Endothelial cell of umbilical vein (primary cell): ENCODE data around the gene TAS2R1. TPM values are rescaled to one million over a fixed set of nuclear protein-coding genes. Genes with fewer than 3 reads are reported as not detected.

Experiments
- BruUV-seq: library from RNA; stranded (reverse); fragments of 400-500 nt; replicated peaks from 2 replicates; lab custom pipeline; 2021; lab: Mats Ljungman, UMichigan
- CTCF ChIA-PET: fragments of 300-600, 350-600 bp; sonication (Branson Sonifier 250); formaldehyde crosslinking; loops from one replicate; lab custom pipeline; 2021; ENCODE audit warnings: antibody characterized with exemption, inconsistent platforms; lab: Charles Lee
- POLR2A ChIA-PET: fragments of 300-600, 350-600 bp; sonication (Branson Sonifier 250); formaldehyde crosslinking; loops from one replicate; lab custom pipeline; 2021; ENCODE audit warnings: antibody characterized with exemption, inconsistent platforms; lab: Charles Lee
- DNase-seq: peaks from one replicate; pipeline ENCODE4 v3.0.0-alpha.2; 2011; ENCODE audit warnings: low read depth, low spot score
- FAIRE-seq: peaks from 2 replicates; lab custom pipeline; 2011; peaks lifted over from hg19 to GRCh38; lab: Jason Lieb, UNC
- H2AFZ ChIP-seq: 2 replicates; pipeline ENCODE4 v1.6.0; 2012; ENCODE audit warnings: low read depth, low read length, control low read depth, inconsistent platforms
- H3K27ac ChIP-seq: 2 replicates; pipeline ENCODE4 v1.5.1; 2011; ENCODE audit warnings: low read depth, mild to moderate bottlenecking, control low read depth, low read length, moderate library complexity; ENCODE audit not compliant: insufficient read depth
- H3K27me3 ChIP-seq, 2 experiments: 2 replicates each; pipeline versions ENCODE4 v1.6.0 to v1.6.1; 2011; ENCODE audit warnings: low read length in 2 of 2, mixed read lengths in 1 of 2; ENCODE audit not compliant: control insufficient read depth in 2 of 2, insufficient read depth in 2 of 2
- H3K36me3 ChIP-seq, 2 experiments: 2 replicates in 1 of 2; 3 replicates in 1 of 2; pipeline ENCODE4 v1.5.1; 2011; ENCODE audit warnings: low read length in 2 of 2, mild to moderate bottlenecking in 1 of 2, moderate library complexity in 1 of 2; ENCODE audit not compliant: control insufficient read depth in 2 of 2, insufficient read depth in 2 of 2; ENCODE audit errors: extremely low read depth in 1 of 2
- H3K4me1 ChIP-seq: 3 replicates; pipeline ENCODE4 v1.5.1; 2011; ENCODE audit warnings: mild to moderate bottlenecking, low read length; ENCODE audit not compliant: control insufficient read depth, insufficient read depth; ENCODE audit errors: extremely low read depth
- H3K4me2 ChIP-seq: 2 replicates; pipeline ENCODE4 v1.6.1; 2011; ENCODE audit warnings: low read length, control low read depth, mixed read lengths; ENCODE audit not compliant: insufficient read depth
- H3K4me3 ChIP-seq, 3 experiments: fragments of 200-600 bp in 1 of 3; sonication (generic), shearing (Covaris generic) in 1 of 3; replicated peaks in 1 of 3; 2 replicates each; pipeline ENCODE4 v1.5.1; 2011 to 2016; ENCODE audit warnings: control low read depth in 3 of 3, low read length in 3 of 3, mild to moderate bottlenecking in 2 of 3, inconsistent platforms in 1 of 3, low read depth in 1 of 3, moderate library complexity in 1 of 3; ENCODE audit not compliant: insufficient read depth in 1 of 3
- H3K79me2 ChIP-seq: 2 replicates; pipeline ENCODE4 v1.6.0; 2012; ENCODE audit warnings: low read length, inconsistent platforms; ENCODE audit not compliant: control insufficient read depth, insufficient read depth
- H3K9ac ChIP-seq: replicated peaks from 2 replicates; pipeline ENCODE3; 2011; ENCODE audit warnings: low read length, control low read depth; ENCODE audit not compliant: insufficient read depth; ENCODE audit errors: extremely low read depth
- H3K9me1 ChIP-seq: replicated peaks from 3 replicates; pipeline ENCODE4 v1.6.0; 2011; ENCODE audit warnings: mild to moderate bottlenecking, low read length; ENCODE audit not compliant: control insufficient read depth, insufficient read depth; ENCODE audit errors: extremely low read depth
- H3K9me3 ChIP-seq: replicated peaks from 2 replicates; pipeline ENCODE4 v1.5.1; 2012; ENCODE audit warnings: low read length, inconsistent platforms; ENCODE audit not compliant: control insufficient read depth, insufficient read depth
- H4K20me1 ChIP-seq: replicated peaks from 2 replicates; pipeline ENCODE3; 2011; ENCODE audit warnings: mild to moderate bottlenecking, low read length; ENCODE audit not compliant: control insufficient read depth, insufficient read depth; ENCODE audit errors: extremely low read depth
- CTCF ChIP-seq, 2 donors: IDR thresholded peaks; 1 replicate in 1 of 2; 2 replicates in 1 of 2; pipeline ENCODE4 v1.5.1; 2011; ENCODE audit warnings: low read length in 2 of 2, mild to moderate bottlenecking in 2 of 2, moderate library complexity in 2 of 2, control low read depth in 1 of 2, inconsistent platforms in 1 of 2, low read depth in 1 of 2; ENCODE audit not compliant: insufficient read depth in 1 of 2; ENCODE audit errors: extremely low read depth in 1 of 2
- EZH2 ChIP-seq: IDR thresholded peaks from 2 replicates; pipeline ENCODE4 v1.6.1; 2012; ENCODE audit warnings: borderline replicate concordance, low read depth, mild to moderate bottlenecking, moderate library complexity, low read length, inconsistent platforms; ENCODE audit not compliant: severe bottlenecking
- FOS ChIP-seq: IDR thresholded peaks from 2 replicates; pipeline ENCODE4 v1.6.1; 2011; ENCODE audit warnings: mild to moderate bottlenecking, low read length, moderate library complexity, borderline replicate concordance; ENCODE audit not compliant: insufficient read depth
- GATA2 ChIP-seq: IDR thresholded peaks from 2 replicates; pipeline ENCODE4 v1.7.0; 2011; ENCODE audit warnings: low read depth, mild to moderate bottlenecking, moderate library complexity, mixed read lengths, low read length; ENCODE audit not compliant: insufficient read length, insufficient read depth
- JUN ChIP-seq: IDR thresholded peaks from 2 replicates; pipeline ENCODE4 v1.6.1; 2011; ENCODE audit warnings: borderline replicate concordance, low read depth; ENCODE audit not compliant: insufficient read length, insufficient read depth
- MYC ChIP-seq: IDR thresholded peaks from one replicate; pipeline ENCODE4 v1.6.1; 2011; ENCODE audit warnings: mild to moderate bottlenecking, low read depth, low read length
- POLR2A ChIP-seq: IDR thresholded peaks from 2 replicates; pipeline ENCODE4 v1.6.1; 2012; ENCODE audit warnings: low read depth, mild to moderate bottlenecking, control low read depth, low read length
- POLR2AphosphoS5 ChIP-seq: IDR thresholded peaks from 2 replicates; pipeline ENCODE4 v1.6.1; 2012; ENCODE audit warnings: low read depth, mild to moderate bottlenecking, control low read depth, low read length, moderate library complexity; ENCODE audit not compliant: insufficient read depth
- dilution Hi-C: fragments of 300-500 bp; cut with MboI; formaldehyde crosslinking; loops from one replicate; pipeline ENCODE4 v1.15.0; 2019; ENCODE audit warnings: low sequenced_read_pairs; ENCODE audit not compliant: extremely low pct_ligation_motif_present
- intact Hi-C: fragments of 100-400 bp; cut with micrococcal nuclease; formaldehyde crosslinking; loops from one replicate; pipeline ENCODE4 v1.10.0; 2022
- polyA plus RNA-seq, 4 experiments: library from polyadenylated mRNA; depleted of rRNA in 3 of 4; stranded (reverse) in 3 of 4; unstranded in 1 of 4; fragments of >200 nt; gene quantifications; 2 replicates each; pipeline versions ENCODE4 v1.2.1 to v1.2.3, GENCODE V29; 2011 to 2012; ENCODE audit warnings: missing spikeins in 1 of 4
- total RNA-seq: library from RNA; stranded (reverse); gene quantifications from 2 replicates; pipeline ENCODE4 v1.2.3, GENCODE V29; 2021
- TF ChIP-seq, protein P1 (sequence below): IDR thresholded peaks from 2 replicates; pipeline ENCODE4 v1.6.1; 2011; ENCODE audit not compliant: insufficient read depth, insufficient read length

The TAS2R1 gene
- total and polyA plus RNA-seq, 2 donors (not counting 3 experiments of a cell fraction or from before 2014, with no cell fraction given), result not detected

- intact Hi-C loops (no loop called here), dilution Hi-C loops (no loop called here)
- no peak overlapping the region for H2AFZ ChIP-seq
- no peak overlapping the region for H3K4me3 ChIP-seq
- H3K27ac ChIP-seq, result no peak overlapping the region
- H3K36me3 ChIP-seq, result no peaks in the 10 kb centered on the region
- DNase-seq, result no peak
- H3K79me2 ChIP-seq, result no peaks in the 10 kb centered on the region
- H4K20me1 ChIP-seq, result no peaks in the 10 kb centered on the region
- ChIA-PET CTCF (no interaction called here), POLR2A (no interaction called here)
- H3K9me3 ChIP-seq, result peaks cover 5% of the 10 kb centered on the region
- H3K9ac ChIP-seq, result no peak overlapping the region
- H3K27me3 ChIP-seq, result no peaks in the 10 kb centered on the region
- FAIRE-seq, result no peak
- no peaks in the 10 kb centered on the region for H3K4me1 ChIP-seq
- H3K4me2 ChIP-seq, result no peak overlapping the region
- no peaks in the 10 kb centered on the region for H3K9me1 ChIP-seq
- no peak for TF ChIP-seq MYC
- no peak for TF ChIP-seq FOS
- TF ChIP-seq POLR2AphosphoS5, result no peak
- TF ChIP-seq GATA2, result no peak
- TF ChIP-seq EZH2, result no peak
- no peak for TF ChIP-seq POLR2A
- BruUV-seq, result no TSS peak
These were observed 8.7 kb downstream of the TAS2R1 start for GRCh38 chr5:9621379-9621903.

DNA sequence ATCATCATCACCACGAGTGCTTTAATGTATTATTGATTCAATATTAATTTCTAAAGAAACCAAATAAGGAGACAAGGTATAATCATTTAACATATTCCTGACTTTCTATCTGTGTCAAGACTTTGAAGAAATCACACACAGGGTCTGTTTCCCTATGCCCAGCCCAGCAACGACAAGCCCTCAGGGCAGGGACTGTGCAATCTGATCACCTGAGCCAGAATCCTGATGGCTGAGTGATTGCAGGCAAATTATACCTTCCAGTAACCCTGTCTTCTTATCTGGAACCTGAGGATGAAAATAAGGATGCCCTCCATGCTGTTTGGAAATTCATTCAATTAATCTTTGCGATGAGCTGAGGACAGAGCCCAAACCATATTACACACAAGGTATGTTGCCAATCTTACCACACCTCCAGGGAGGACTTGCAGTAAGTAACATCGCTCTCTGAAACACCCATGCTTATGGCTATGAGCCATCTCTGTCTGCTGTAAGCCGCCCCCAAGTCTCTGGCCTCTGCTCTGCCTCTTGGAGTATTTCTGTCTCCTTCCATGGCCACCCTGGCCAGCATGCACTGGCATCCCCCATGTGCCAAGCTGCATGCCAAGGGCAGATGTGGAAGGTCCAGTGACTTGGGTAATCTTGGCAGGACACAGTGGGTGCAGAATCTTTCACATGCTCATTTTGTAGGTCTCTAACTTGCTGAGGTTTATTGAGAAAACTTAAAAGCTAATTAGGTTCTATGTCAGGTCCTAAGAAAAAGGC is 10.6 kb downstream of the TAS2R1 start:
- FAIRE-seq (no peak), DNase-seq (no peak)
- no peaks in the 10 kb centered on the region for H3K27me3 ChIP-seq
- H3K4me1 ChIP-seq, result no peaks in the 10 kb centered on the region
- no peaks in the 10 kb centered on the region for H3K36me3 ChIP-seq
- no TSS peak for BruUV-seq
- no peaks in the 10 kb centered on the region for H3K79me2 ChIP-seq
- no peak overlapping the region for H3K4me2 ChIP-seq
- dilution Hi-C loops (no loop called here), intact Hi-C loops (no loop called here)
- no peak overlapping the region for H3K9ac ChIP-seq
- POLR2A ChIA-PET, result no interaction called here
- H3K4me3 ChIP-seq, result no peak overlapping the region
- no peak overlapping the region for H2AFZ ChIP-seq
- CTCF ChIA-PET, result no interaction called here
- TF ChIP-seq JUN, result no peak
- no peak for TF ChIP-seq MYC
- TF ChIP-seq, protein P1, sequence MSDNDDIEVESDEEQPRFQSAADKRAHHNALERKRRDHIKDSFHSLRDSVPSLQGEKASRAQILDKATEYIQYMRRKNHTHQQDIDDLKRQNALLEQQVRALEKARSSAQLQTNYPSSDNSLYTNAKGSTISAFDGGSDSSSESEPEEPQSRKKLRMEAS, result no peak
- no peak for TF ChIP-seq POLR2AphosphoS5
- no peak for TF ChIP-seq EZH2
- no peak for TF ChIP-seq CTCF (IDR thresholded peaks at IDR 0.05; ENCODE audit: extremely low read depth in 1 of 2, insufficient read depth in 1 of 2, low read depth in 1 of 2, low read length in 2 of 2)
- no peak for TF ChIP-seq FOS
- TF ChIP-seq POLR2A, result no peak
- TF ChIP-seq GATA2, result no peak
- peaks cover 5% of the 10 kb centered on the region for H3K9me3 ChIP-seq
- no peaks in the 10 kb centered on the region for H3K9me1 ChIP-seq
- H4K20me1 ChIP-seq, result no peaks in the 10 kb centered on the region
- H3K27ac ChIP-seq, result no peak overlapping the region
